ENCODE measurements around the gene DNAH1.

Gene DNAH1

GRCh38 chr3:52343946-52344600, 28.0 kb downstream of the DNAH1 start:
- DNase-seq = no peak

- DNase-seq = no peak
Measured at GRCh38 chr3:52345521-52346109, 29.5 kb downstream of the DNAH1 start.

GRCh38 chr3:52346623-52347530, 30.8 kb downstream of the DNAH1 start:
- DNase-seq = no peak

- no peak for DNase-seq
Measured at GRCh38 chr3:52347716-52348635, 31.9 kb downstream of the DNAH1 start.

- DNase-seq = no peak
Measured at GRCh38 chr3:52349131-52349530, 33.0 kb downstream of the DNAH1 start.

GRCh38 chr3:52349611-52350395, 33.7 kb downstream of the DNAH1 start:
- DNase-seq = no peak

GRCh38 chr3:52350416-52350815, 34.3 kb downstream of the DNAH1 start:
- peak in 1 of 2 experiments; percentile 37 for DNase-seq

- DNase-seq = no peak
Measured at GRCh38 chr3:52350981-52351761, 35.1 kb downstream of the DNAH1 start.

- no peak for DNase-seq
Measured at GRCh38 chr3:52351762-52352368, 35.7 kb downstream of the DNAH1 start.

- DNase-seq = no peak
Measured at GRCh38 chr3:52352566-52352965, 36.4 kb downstream of the DNAH1 start.

GRCh38 chr3:52353291-52353855, 37.3 kb downstream of the DNAH1 start:
- DNase-seq = no peak

- no peak for DNase-seq
Measured at GRCh38 chr3:52354676-52355075, 38.6 kb downstream of the DNAH1 start.

GRCh38 chr3:52355526-52355925, 39.4 kb downstream of the DNAH1 start:
- no peak for DNase-seq

GRCh38 chr3:52356126-52356525, 40.0 kb downstream of the DNAH1 start:
- no peak for DNase-seq

- DNase-seq = no peak
Measured at GRCh38 chr3:52357151-52358080, 41.3 kb downstream of the DNAH1 start.

- DNase-seq = no peak
Measured at GRCh38 chr3:52358362-52358940, 42.3 kb downstream of the DNAH1 start.

GRCh38 chr3:52359116-52359855, 43.2 kb downstream of the DNAH1 start:
- DNase-seq = no peak

GRCh38 chr3:52361011-52361410, 44.9 kb downstream of the DNAH1 start:
- DNase-seq = no peak
